Endothelial cell of umbilical vein (primary cell): ENCODE data around the gene BSND. TPM values are rescaled to one million over a fixed set of nuclear protein-coding genes. Genes with fewer than 3 reads are reported as not detected.
A peak's percentile ranks its signal among the peaks of the same experiment; 100 is the strongest.

ENCODE experiments used
- BruUV-seq: library from RNA; stranded (reverse); fragments of 400-500 nt; replicated peaks from 2 replicates; lab custom pipeline; 2021; lab: Mats Ljungman, UMichigan
- CTCF ChIA-PET: fragments of 300-600, 350-600 bp; sonication (Branson Sonifier 250); formaldehyde crosslinking; loops from one replicate; lab custom pipeline; 2021; ENCODE audit warnings: antibody characterized with exemption, inconsistent platforms; lab: Charles Lee
- POLR2A ChIA-PET: fragments of 300-600, 350-600 bp; sonication (Branson Sonifier 250); formaldehyde crosslinking; loops from one replicate; lab custom pipeline; 2021; ENCODE audit warnings: antibody characterized with exemption, inconsistent platforms; lab: Charles Lee
- DNase-seq: peaks from one replicate; pipeline ENCODE4 v3.0.0-alpha.2; 2011; ENCODE audit warnings: low read depth, low spot score
- FAIRE-seq: peaks from 2 replicates; lab custom pipeline; 2011; peaks lifted over from hg19 to GRCh38; lab: Jason Lieb, UNC
- H2AFZ ChIP-seq: 2 replicates; pipeline ENCODE4 v1.6.0; 2012; ENCODE audit warnings: low read depth, low read length, control low read depth, inconsistent platforms
- H3K27ac ChIP-seq: 2 replicates; pipeline ENCODE4 v1.5.1; 2011; ENCODE audit warnings: low read depth, mild to moderate bottlenecking, control low read depth, low read length, moderate library complexity; ENCODE audit not compliant: insufficient read depth
- H3K27me3 ChIP-seq, 2 experiments: 2 replicates each; pipeline versions ENCODE4 v1.6.0 to v1.6.1; 2011; ENCODE audit warnings: low read length in 2 of 2, mixed read lengths in 1 of 2; ENCODE audit not compliant: control insufficient read depth in 2 of 2, insufficient read depth in 2 of 2
- H3K36me3 ChIP-seq, 2 experiments: 2 replicates in 1 of 2; 3 replicates in 1 of 2; pipeline ENCODE4 v1.5.1; 2011; ENCODE audit warnings: low read length in 2 of 2, mild to moderate bottlenecking in 1 of 2, moderate library complexity in 1 of 2; ENCODE audit not compliant: control insufficient read depth in 2 of 2, insufficient read depth in 2 of 2; ENCODE audit errors: extremely low read depth in 1 of 2
- H3K4me1 ChIP-seq: 3 replicates; pipeline ENCODE4 v1.5.1; 2011; ENCODE audit warnings: mild to moderate bottlenecking, low read length; ENCODE audit not compliant: control insufficient read depth, insufficient read depth; ENCODE audit errors: extremely low read depth
- H3K4me2 ChIP-seq: 2 replicates; pipeline ENCODE4 v1.6.1; 2011; ENCODE audit warnings: low read length, control low read depth, mixed read lengths; ENCODE audit not compliant: insufficient read depth
- H3K4me3 ChIP-seq, 3 experiments: fragments of 200-600 bp in 1 of 3; sonication (generic), shearing (Covaris generic) in 1 of 3; replicated peaks in 1 of 3; 2 replicates each; pipeline ENCODE4 v1.5.1; 2011 to 2016; ENCODE audit warnings: control low read depth in 3 of 3, low read length in 3 of 3, mild to moderate bottlenecking in 2 of 3, inconsistent platforms in 1 of 3, low read depth in 1 of 3, moderate library complexity in 1 of 3; ENCODE audit not compliant: insufficient read depth in 1 of 3
- H3K79me2 ChIP-seq: 2 replicates; pipeline ENCODE4 v1.6.0; 2012; ENCODE audit warnings: low read length, inconsistent platforms; ENCODE audit not compliant: control insufficient read depth, insufficient read depth
- H3K9ac ChIP-seq: replicated peaks from 2 replicates; pipeline ENCODE3; 2011; ENCODE audit warnings: low read length, control low read depth; ENCODE audit not compliant: insufficient read depth; ENCODE audit errors: extremely low read depth
- H3K9me1 ChIP-seq: replicated peaks from 3 replicates; pipeline ENCODE4 v1.6.0; 2011; ENCODE audit warnings: mild to moderate bottlenecking, low read length; ENCODE audit not compliant: control insufficient read depth, insufficient read depth; ENCODE audit errors: extremely low read depth
- H3K9me3 ChIP-seq: replicated peaks from 2 replicates; pipeline ENCODE4 v1.5.1; 2012; ENCODE audit warnings: low read length, inconsistent platforms; ENCODE audit not compliant: control insufficient read depth, insufficient read depth
- H4K20me1 ChIP-seq: replicated peaks from 2 replicates; pipeline ENCODE3; 2011; ENCODE audit warnings: mild to moderate bottlenecking, low read length; ENCODE audit not compliant: control insufficient read depth, insufficient read depth; ENCODE audit errors: extremely low read depth
- EZH2 ChIP-seq: IDR thresholded peaks from 2 replicates; pipeline ENCODE4 v1.6.1; 2012; ENCODE audit warnings: borderline replicate concordance, low read depth, mild to moderate bottlenecking, moderate library complexity, low read length, inconsistent platforms; ENCODE audit not compliant: severe bottlenecking
- FOS ChIP-seq: IDR thresholded peaks from 2 replicates; pipeline ENCODE4 v1.6.1; 2011; ENCODE audit warnings: mild to moderate bottlenecking, low read length, moderate library complexity, borderline replicate concordance; ENCODE audit not compliant: insufficient read depth
- JUN ChIP-seq: IDR thresholded peaks from 2 replicates; pipeline ENCODE4 v1.6.1; 2011; ENCODE audit warnings: borderline replicate concordance, low read depth; ENCODE audit not compliant: insufficient read length, insufficient read depth
- POLR2A ChIP-seq: IDR thresholded peaks from 2 replicates; pipeline ENCODE4 v1.6.1; 2012; ENCODE audit warnings: low read depth, mild to moderate bottlenecking, control low read depth, low read length
- dilution Hi-C: fragments of 300-500 bp; cut with MboI; formaldehyde crosslinking; loops from one replicate; pipeline ENCODE4 v1.15.0; 2019; ENCODE audit warnings: low sequenced_read_pairs; ENCODE audit not compliant: extremely low pct_ligation_motif_present
- intact Hi-C: fragments of 100-400 bp; cut with micrococcal nuclease; formaldehyde crosslinking; loops from one replicate; pipeline ENCODE4 v1.10.0; 2022
- polyA plus RNA-seq, 4 experiments: library from polyadenylated mRNA; depleted of rRNA in 3 of 4; stranded (reverse) in 3 of 4; unstranded in 1 of 4; fragments of >200 nt; gene quantifications; 2 replicates each; pipeline versions ENCODE4 v1.2.1 to v1.2.3, GENCODE V29; 2011 to 2012; ENCODE audit warnings: missing spikeins in 1 of 4
- total RNA-seq: library from RNA; stranded (reverse); gene quantifications from 2 replicates; pipeline ENCODE4 v1.2.3, GENCODE V29; 2021
- TF ChIP-seq, protein P1 (sequence below), 2 donors: IDR thresholded peaks; 1 replicate in 1 of 2; 2 replicates in 1 of 2; pipeline ENCODE4 v1.5.1; 2011; ENCODE audit warnings: low read length in 2 of 2, mild to moderate bottlenecking in 2 of 2, moderate library complexity in 2 of 2, control low read depth in 1 of 2, inconsistent platforms in 1 of 2, low read depth in 1 of 2; ENCODE audit not compliant: insufficient read depth in 1 of 2; ENCODE audit errors: extremely low read depth in 1 of 2

The BSND gene
- total and polyA plus RNA-seq, 2 donors (not counting 3 experiments of a cell fraction or from before 2014, with no cell fraction given): not detected

- H3K79me2 ChIP-seq: no peaks in the 10 kb centered on the region
- peaks cover 19% of the 10 kb centered on the region for H3K4me1 ChIP-seq
- no peak overlapping the region for H3K9ac ChIP-seq
- DNase-seq (peak; percentile 74), FAIRE-seq (peak; percentile 50)
- H3K9me3 ChIP-seq: no peaks in the 10 kb centered on the region
- ChIA-PET CTCF (interaction anchor here (0.8 to 16.7 kb wide), 15 partner anchors 10 to 328 kb away, joined by 3 to 918 read pairs (median 10); partner anchors contain the start of genes BSND, DHCR24 and TMEM61), POLR2A (no interaction called here)
- H3K4me3 ChIP-seq: no peak overlapping the region
- peak overlapping the region; percentile 99 for H2AFZ ChIP-seq
- peak overlapping the region; percentile 12 for H3K4me2 ChIP-seq
- H3K36me3 ChIP-seq: no peaks in the 10 kb centered on the region
- dilution Hi-C loops (no loop called here), intact Hi-C loops (loop anchor here (1.0 to 2.0 kb wide), 4 partner anchors 46 to 1635 kb away; partner anchors contain the start of gene DHCR24)
- H3K27me3 ChIP-seq: peaks cover 0 to 1% of the 10 kb centered on the region in 2 experiments
- BruUV-seq: no TSS peak
- H3K9me1 ChIP-seq: no peaks in the 10 kb centered on the region
- no peak overlapping the region for H3K27ac ChIP-seq
- H4K20me1 ChIP-seq: no peaks in the 10 kb centered on the region
- TF ChIP-seq JUN (no peak), EZH2 (no peak), FOS (peak; percentile 16)
Measured at GRCh38 chr1:54950006-54950368, 48.7 kb upstream of the BSND start.

GRCh38 chr1:54950369-54951163 lies 48.2 kb upstream of the BSND start:
- FAIRE-seq: peak; percentile 85
- peak overlapping the region; percentile 12 for H3K4me2 ChIP-seq
- intact Hi-C loops: loop anchor here (1.0 to 2.0 kb wide), 4 partner anchors 46 to 1635 kb away; partner anchors contain the start of gene DHCR24
- H3K79me2 ChIP-seq: no peaks in the 10 kb centered on the region
- TF ChIP-seq, protein P1, sequence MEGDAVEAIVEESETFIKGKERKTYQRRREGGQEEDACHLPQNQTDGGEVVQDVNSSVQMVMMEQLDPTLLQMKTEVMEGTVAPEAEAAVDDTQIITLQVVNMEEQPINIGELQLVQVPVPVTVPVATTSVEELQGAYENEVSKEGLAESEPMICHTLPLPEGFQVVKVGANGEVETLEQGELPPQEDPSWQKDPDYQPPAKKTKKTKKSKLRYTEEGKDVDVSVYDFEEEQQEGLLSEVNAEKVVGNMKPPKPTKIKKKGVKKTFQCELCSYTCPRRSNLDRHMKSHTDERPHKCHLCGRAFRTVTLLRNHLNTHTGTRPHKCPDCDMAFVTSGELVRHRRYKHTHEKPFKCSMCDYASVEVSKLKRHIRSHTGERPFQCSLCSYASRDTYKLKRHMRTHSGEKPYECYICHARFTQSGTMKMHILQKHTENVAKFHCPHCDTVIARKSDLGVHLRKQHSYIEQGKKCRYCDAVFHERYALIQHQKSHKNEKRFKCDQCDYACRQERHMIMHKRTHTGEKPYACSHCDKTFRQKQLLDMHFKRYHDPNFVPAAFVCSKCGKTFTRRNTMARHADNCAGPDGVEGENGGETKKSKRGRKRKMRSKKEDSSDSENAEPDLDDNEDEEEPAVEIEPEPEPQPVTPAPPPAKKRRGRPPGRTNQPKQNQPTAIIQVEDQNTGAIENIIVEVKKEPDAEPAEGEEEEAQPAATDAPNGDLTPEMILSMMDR (IDR thresholded peaks at IDR 0.05; ENCODE audit: extremely low read depth in 1 of 2, insufficient read depth in 1 of 2, low read depth in 1 of 2, low read length in 2 of 2): peak; percentile 71 to 79
- TF ChIP-seq POLR2A: no peak
- POLR2A ChIA-PET: interaction anchor here (0.7 to 0.9 kb wide), 2 partner anchors 72 to 113 kb away, joined by 3 read pairs; no protein-coding TSS in a partner anchor
- no peaks in the 10 kb centered on the region for H3K9me3 ChIP-seq
- peak overlapping the region; percentile 21 for H3K9ac ChIP-seq
- peak overlapping the region; percentile 15 for H3K27ac ChIP-seq
- dilution Hi-C loops: no loop called here
- peak overlapping the region; percentile 99 for H2AFZ ChIP-seq
- peaks cover 0 to 1% of the 10 kb centered on the region in 2 experiments for H3K27me3 ChIP-seq
- H3K4me1 ChIP-seq: peaks cover 25% of the 10 kb centered on the region
- no TSS peak for BruUV-seq
- no peaks in the 10 kb centered on the region for H3K36me3 ChIP-seq
- no peaks in the 10 kb centered on the region for H4K20me1 ChIP-seq
- CTCF ChIA-PET: interaction anchor here (0.6 to 16.7 kb wide), 25 partner anchors 9 to 1634 kb away, joined by 3 to 918 read pairs (median 5); partner anchors contain the start of genes BSND, DHCR24 and TMEM61
- no peaks in the 10 kb centered on the region for H3K9me1 ChIP-seq
- DNase-seq: peak; percentile 87
- no peak overlapping the region for H3K4me3 ChIP-seq
